Neural cell (in vitro differentiated cells): ENCODE measurements around the gene CACNA1S.

ENCODE experiments used
- CTCF ChIP-seq: fragments of 450-650 bp; IDR thresholded peaks from 2 replicates; pipeline ENCODE4 v1.5.1; 2014; ENCODE audit warnings: antibody characterized with exemption, mild to moderate bottlenecking, moderate library complexity; ENCODE audit not compliant: poor library complexity, severe bottlenecking
- EP300 ChIP-seq: fragments of 450-650 bp; conservative IDR thresholded peaks from 2 replicates; pipeline ENCODE4 v1.6.1; 2014; ENCODE audit warnings: antibody characterized with exemption, mild to moderate bottlenecking, moderate library complexity; ENCODE audit not compliant: poor library complexity, severe bottlenecking
- EZH2 ChIP-seq: fragments of 200-600, 300-800 bp; shearing (Covaris generic), sonication (generic); IDR thresholded peaks from 2 replicates; pipeline ENCODE4 v1.6.1; 2014; ENCODE audit warnings: antibody characterized with exemption, low read length, borderline replicate concordance, mild to moderate bottlenecking; ENCODE audit not compliant: insufficient read depth, poor library complexity, severe bottlenecking
- POLR2AphosphoS5 ChIP-seq: IDR thresholded peaks from 2 replicates; pipeline ENCODE4 v1.6.1; 2012
- RAD21 ChIP-seq: fragments of 450-650 bp; conservative IDR thresholded peaks from 2 replicates; pipeline ENCODE4 v1.6.1; 2014; ENCODE audit warnings: antibody characterized with exemption, mild to moderate bottlenecking, moderate library complexity
- SMC3 ChIP-seq: fragments of 450-650 bp; conservative IDR thresholded peaks from 2 replicates; pipeline ENCODE4 v1.6.1; 2014; ENCODE audit warnings: antibody characterized with exemption, mild to moderate bottlenecking, moderate library complexity; ENCODE audit not compliant: poor library complexity
- TAF1 ChIP-seq: IDR thresholded peaks from 2 replicates; pipeline ENCODE4 v1.6.1; 2012; ENCODE audit warnings: low read depth

GRCh38 chr1:201061886-201062285 is 50.3 kb downstream of the CACNA1S start:
- TF ChIP-seq CTCF, result no peak
- no peak for TF ChIP-seq POLR2AphosphoS5
- TF ChIP-seq EZH2, result no peak
- TF ChIP-seq TAF1, result no peak
- no peak for TF ChIP-seq RAD21
- TF ChIP-seq EP300, result no peak
- TF ChIP-seq SMC3, result no peak
